Left lung (tissue), 10 donors: ENCODE measurements around the gene NDUFB6. TPM values are rescaled to one million over a fixed set of nuclear protein-coding genes. Genes with fewer than 3 reads are reported as not detected.

Experiments
- ATAC-seq: fragments of 200-7000 bp; cut with Tn5 transposase; one replicate; pipeline ENCODE4 v1.9.1; 2020; ENCODE audit warnings: moderate library complexity
- DNase-seq, 4 donors: peaks; one replicate each; pipeline ENCODE4 v3.0.0-alpha.2; 2013 to 2020
- H3K27ac ChIP-seq, 2 donors: fragments of 200-600 bp; sonication (generic) in 1 of 2; one replicate each; pipeline versions ENCODE4 v1.5.0 to v1.8.0; 2020 to 2021
- H3K27me3 ChIP-seq, 2 donors: fragments of 200-600 bp; sonication (generic) in 1 of 2; one replicate each; pipeline versions ENCODE4 v1.5.0 to v1.8.0; 2020 to 2021
- H3K36me3 ChIP-seq, 2 donors: fragments of 200-600 bp; sonication (generic) in 1 of 2; one replicate each; pipeline versions ENCODE4 v1.5.0 to v1.8.0; 2020 to 2021
- H3K4me1 ChIP-seq, 2 donors: fragments of 200-600 bp; one replicate each; pipeline ENCODE4 v1.8.0; 2021
- H3K4me3 ChIP-seq, 2 donors: fragments of 200-600 bp; sonication (generic) in 1 of 2; one replicate each; pipeline versions ENCODE4 v1.5.0 to v1.8.0; 2020 to 2021; ENCODE audit warnings: mild to moderate bottlenecking in 1 of 2
- H3K9me3 ChIP-seq, 2 donors: fragments of 200-600 bp; sonication (generic) in 1 of 2; one replicate each; pipeline versions ENCODE4 v1.5.0 to v1.8.0; 2020 to 2021
- CTCF ChIP-seq, 2 donors: fragments of 200-600 bp; sonication (generic) in 1 of 2; IDR thresholded peaks; one replicate each; pipeline versions ENCODE4 v1.5.0 to v1.8.0; 2021; ENCODE audit warnings: antibody characterized with exemption in 2 of 2
- intact Hi-C, 2 donors: fragments of 100-400 bp; cut with DNase I; formaldehyde crosslinking; loops; one replicate each; pipeline versions ENCODE4 v1.11.2 to v1.14.2; 2022
- polyA plus RNA-seq, 6 donors: library from polyadenylated mRNA; unstranded; fragments of 120-200 nt; gene quantifications; one replicate each; pipeline ENCODE4 v1.2.1, GENCODE V29; 2013; ENCODE audit not compliant: insufficient read length in 6 of 6
- total RNA-seq, 2 donors: library from RNA; stranded (reverse); fragmentation: NEBNext Ultra II Directional; extraction: Animal tissue kit (Norgen Biotek cat#: 25700); gene quantifications; one replicate each; pipeline ENCODE4 v1.2.1, GENCODE V29; 2021
- donor health status: DM: no; HTN: yes; CAD: no.
- donor health status: DM: no; HTN: no; CAD: no.

NDUFB6 gene
- total and polyA plus RNA-seq, 8 donors: 44.1 to 61.0 (median 52.0) TPM

- no peaks in the 10 kb centered on the region for H3K9me3 ChIP-seq
- no peak overlapping the region for H3K27ac ChIP-seq
- intact Hi-C loops: no loop called here
- ATAC-seq (no peak), DNase-seq (no peak)
- TF ChIP-seq CTCF (IDR thresholded peaks at IDR 0.05): no peak
- no peaks in the 10 kb centered on the region for H3K27me3 ChIP-seq
- no peaks in the 10 kb centered on the region for H3K36me3 ChIP-seq
- no peaks in the 10 kb centered on the region for H3K4me1 ChIP-seq
- H3K4me3 ChIP-seq: no peak overlapping the region
Observed at GRCh38 chr9:32508728-32509127, 64.2 kb downstream of the NDUFB6 start.

- H3K36me3 ChIP-seq: peaks cover 0 to 33% of the 10 kb centered on the region in 2 donors
- intact Hi-C loops: no loop called here
- H3K4me1 ChIP-seq: no peaks in the 10 kb centered on the region
- H3K9me3 ChIP-seq: no peaks in the 10 kb centered on the region
- ATAC-seq (no peak), DNase-seq (no peak)
- H3K27ac ChIP-seq: no peak overlapping the region
- TF ChIP-seq CTCF (IDR thresholded peaks at IDR 0.05): no peak
- no peaks in the 10 kb centered on the region for H3K27me3 ChIP-seq
- no peak overlapping the region for H3K4me3 ChIP-seq
Observed at GRCh38 chr9:32503008-32503407, 70.0 kb downstream of the NDUFB6 start.

Other genes with a start within 250 kb of the NDUFB6 start
- gene ACO1, start 188.5 kb downstream of the NDUFB6 start, total RNA-seq: 10 to 100 TPM; 40.2 to 45.1 TPM
- gene ACO1, start 188.5 kb downstream of the NDUFB6 start, polyA plus RNA-seq: 10 to 100 TPM; 28.6 to 35.4 (median 31.5) TPM
- 10 to 100 TPM; 13.7 to 15.6 TPM for gene RIGI, start 47.0 kb downstream of the NDUFB6 start, total RNA-seq
- 10 to 100 TPM; 11.2 to 14.6 (median 13.3) TPM for gene RIGI, start 47.0 kb downstream of the NDUFB6 start, polyA plus RNA-seq
- 10 to 100 TPM in 1 of 2 donors, 1 to 10 TPM in 1; 8.0 to 14.4 TPM for gene SMIM27, start 20.8 kb downstream of the NDUFB6 start, total RNA-seq
- gene SMIM27, start 20.8 kb downstream of the NDUFB6 start, polyA plus RNA-seq: 10 to 100 TPM in 5 of 6 donors, 1 to 10 TPM in 1; 9.5 to 13.0 (median 11.4) TPM
- 10 to 100 TPM; 13.2 to 15.1 TPM for gene TOPORS, start 20.6 kb downstream of the NDUFB6 start, total RNA-seq
- 10 to 100 TPM; 25.8 to 32.5 (median 28.9) TPM for gene TOPORS, start 20.6 kb downstream of the NDUFB6 start, polyA plus RNA-seq
- under 1 TPM in 1 of 2 donors, not detected in 1; 0.03 TPM for gene TAF1L, start 62.5 kb upstream of the NDUFB6 start, total RNA-seq
- gene TAF1L, start 62.5 kb upstream of the NDUFB6 start, polyA plus RNA-seq: under 1 TPM; 0.04 to 0.22 (median 0.13) TPM
- gene TMEM215, start 210.4 kb upstream of the NDUFB6 start, total RNA-seq: not detected
- under 1 TPM in 1 of 6 donors, not detected in 5; 0.07 TPM for gene TMEM215, start 210.4 kb upstream of the NDUFB6 start, polyA plus RNA-seq